Measurements from ENCODE around the gene CNR2.
A peak's percentile ranks its signal among the peaks of the same experiment; 100 is the strongest.
"Not testable (repeated sequence)": the region's sequence is repeated elsewhere in the genome, so short reads cannot be mapped to it uniquely, and the experiment has no call there.

Gene CNR2

GRCh38 chr1:23882746-23883145 lies 30.4 kb downstream of the CNR2 start:
- DNase-seq: no peak

GRCh38 chr1:23879809-23880208 lies 33.4 kb downstream of the CNR2 start:
- DNase-seq: no peak

- no peak for DNase-seq
Measured at GRCh38 chr1:23878668-23879067, 34.5 kb downstream of the CNR2 start.

- DNase-seq: no peak
Measured at GRCh38 chr1:23875382-23875781, 37.8 kb downstream of the CNR2 start.

- no peak for DNase-seq
Measured at GRCh38 chr1:23872421-23872820, 40.7 kb downstream of the CNR2 start.

GRCh38 chr1:23869051-23869450 lies 44.1 kb downstream of the CNR2 start:
- no peak for DNase-seq

GRCh38 chr1:23868557-23869016 lies 44.6 kb downstream of the CNR2 start:
- DNase-seq: no peak

- DNase-seq: peak; percentile 34
Measured at GRCh38 chr1:23867895-23868556, 45.1 kb downstream of the CNR2 start, which contains the start of gene FUCA1. TSS of gene FUCA1 (minus strand) at chr1:23868290. CDS start at chr1:23868286, 4 bp downstream.

- DNase-seq: no peak
Measured at GRCh38 chr1:23867542-23867894, 45.6 kb downstream of the CNR2 start.

GRCh38 chr1:23865543-23865930 lies 47.6 kb downstream of the CNR2 start:
- DNase-seq: no peak

- DNase-seq: no peak
Measured at GRCh38 chr1:23864801-23865542, 48.2 kb downstream of the CNR2 start.

GRCh38 chr1:23862640-23863039 lies 50.5 kb downstream of the CNR2 start:
- DNase-seq: no peak

- DNase-seq: no peak
Measured at GRCh38 chr1:23854568-23854967, 58.6 kb downstream of the CNR2 start.

- not testable (repeated sequence) for DNase-seq
Measured at GRCh38 chr1:23853124-23853523, 60.0 kb downstream of the CNR2 start.

- not testable (repeated sequence) for DNase-seq
Measured at GRCh38 chr1:23851406-23851805, 61.8 kb downstream of the CNR2 start.

GRCh38 chr1:23848673-23849616 lies 64.2 kb downstream of the CNR2 start:
- DNase-seq: no peak

- DNase-seq: not testable (repeated sequence)
Measured at GRCh38 chr1:23847482-23848095, 65.6 kb downstream of the CNR2 start.

GRCh38 chr1:23845163-23845562 lies 68.0 kb downstream of the CNR2 start:
- DNase-seq: no peak

GRCh38 chr1:23843644-23844043 lies 69.5 kb downstream of the CNR2 start:
- DNase-seq: no peak

- DNase-seq: peak; percentile 4
Measured at GRCh38 chr1:23838401-23838866, 74.7 kb downstream of the CNR2 start.

GRCh38 chr1:23837908-23838307 lies 75.3 kb downstream of the CNR2 start:
- no peak for DNase-seq

GRCh38 chr1:23836037-23836436 lies 77.1 kb downstream of the CNR2 start:
- no peak for DNase-seq

- DNase-seq: not testable (repeated sequence)
Measured at GRCh38 chr1:23834156-23834555, 79.0 kb downstream of the CNR2 start.
